Stimulated activated CD4-positive, alpha-beta T cell treated with anti-CD3 and anti-CD28 coated beads, Interleukin-2, amount 100 ng/mL, for 48 hours (primary cell): ENCODE data around the gene FAM98C.

ENCODE experiments used
- DNase-seq, 2 donors: peaks; one replicate each; pipeline ENCODE4 v3.0.0-alpha.2; 2020

Gene FAM98C

GRCh38 chr19:38378866-38379265 lies 24.0 kb upstream of the FAM98C start:
- no peak for DNase-seq

GRCh38 chr19:38381138-38381537 lies 21.8 kb upstream of the FAM98C start:
- no peak for DNase-seq

- no peak for DNase-seq
Observed at GRCh38 chr19:38383184-38383583, 19.7 kb upstream of the FAM98C start.

- DNase-seq: no peak
Observed at GRCh38 chr19:38383743-38384142, 19.1 kb upstream of the FAM98C start.

- DNase-seq: no peak
Observed at GRCh38 chr19:38384209-38385027, 18.5 kb upstream of the FAM98C start.

- no peak for DNase-seq
Observed at GRCh38 chr19:38385057-38385803, 17.7 kb upstream of the FAM98C start.

GRCh38 chr19:38385804-38386257 lies 17.1 kb upstream of the FAM98C start:
- no peak for DNase-seq

- DNase-seq: no peak
Observed at GRCh38 chr19:38386300-38386970, 16.5 kb upstream of the FAM98C start.

- DNase-seq: no peak
Observed at GRCh38 chr19:38386971-38387549, 15.8 kb upstream of the FAM98C start.

GRCh38 chr19:38387550-38388348 lies 15.1 kb upstream of the FAM98C start, which contains the start of gene GGN:
GGN (minus strand) TSS chr19:38388034; CDS start chr19:38387261, 773 bp downstream.
- peak; percentile 81 to 88 for DNase-seq

- DNase-seq: no peak
Observed at GRCh38 chr19:38388349-38389100, 14.4 kb upstream of the FAM98C start, which contains the start of gene SPRED3. SPRED3 (plus strand) TSS chr19:38388697; CDS start chr19:38390303, 1,606 bp downstream.

- no peak for DNase-seq
Observed at GRCh38 chr19:38389101-38389925, 13.6 kb upstream of the FAM98C start.

GRCh38 chr19:38389957-38390924 lies 12.7 kb upstream of the FAM98C start:
- DNase-seq: no peak

- DNase-seq: no peak
Observed at GRCh38 chr19:38391911-38392464, 10.9 kb upstream of the FAM98C start.

GRCh38 chr19:38392707-38393308 lies 10.1 kb upstream of the FAM98C start:
- DNase-seq: no peak

- peak; percentile 67 to 70 for DNase-seq
Observed at GRCh38 chr19:38394488-38394887, 8.4 kb upstream of the FAM98C start.

- DNase-seq: peak in 1 of 2 donors; percentile 48
Observed at GRCh38 chr19:38395381-38396114, 7.3 kb upstream of the FAM98C start.
